ENCODE results near the gene TANGO6.
"Not testable (repeated sequence)": the region's sequence is repeated elsewhere in the genome, so short reads cannot be mapped to it uniquely, and the experiment has no call there.

The TANGO6 gene

DNA sequence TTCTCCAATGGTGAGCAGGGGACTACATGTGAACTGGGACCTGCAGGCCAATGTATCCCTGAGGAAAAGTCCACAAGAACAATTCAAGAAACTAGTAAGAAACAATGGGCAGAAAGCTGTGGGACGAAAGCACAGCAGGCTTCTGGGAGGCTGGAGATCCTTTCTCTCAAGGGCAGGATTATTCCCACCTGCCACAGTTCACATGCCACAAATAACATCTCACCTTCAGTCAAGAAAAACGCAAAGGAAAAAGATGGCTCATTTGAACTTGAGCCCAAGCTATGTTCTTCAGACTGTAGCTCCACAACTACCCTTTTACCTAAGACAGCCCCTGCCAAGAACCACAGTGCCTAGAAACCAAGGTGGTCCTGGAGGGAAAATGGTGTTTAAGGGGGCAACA, 275.1 kb downstream of the TANGO6 start:
- DNase-seq (ENCODE audit: low spot score) = no peak

- DNase-seq (ENCODE audit: low spot score) = no peak
These were observed 275.7 kb downstream of the TANGO6 start for GRCh38 chr16:69118994-69119393.

GRCh38 chr16:69119536-69119935, 276.2 kb downstream of the TANGO6 start:
- no peak for DNase-seq (ENCODE audit: low spot score)

DNA sequence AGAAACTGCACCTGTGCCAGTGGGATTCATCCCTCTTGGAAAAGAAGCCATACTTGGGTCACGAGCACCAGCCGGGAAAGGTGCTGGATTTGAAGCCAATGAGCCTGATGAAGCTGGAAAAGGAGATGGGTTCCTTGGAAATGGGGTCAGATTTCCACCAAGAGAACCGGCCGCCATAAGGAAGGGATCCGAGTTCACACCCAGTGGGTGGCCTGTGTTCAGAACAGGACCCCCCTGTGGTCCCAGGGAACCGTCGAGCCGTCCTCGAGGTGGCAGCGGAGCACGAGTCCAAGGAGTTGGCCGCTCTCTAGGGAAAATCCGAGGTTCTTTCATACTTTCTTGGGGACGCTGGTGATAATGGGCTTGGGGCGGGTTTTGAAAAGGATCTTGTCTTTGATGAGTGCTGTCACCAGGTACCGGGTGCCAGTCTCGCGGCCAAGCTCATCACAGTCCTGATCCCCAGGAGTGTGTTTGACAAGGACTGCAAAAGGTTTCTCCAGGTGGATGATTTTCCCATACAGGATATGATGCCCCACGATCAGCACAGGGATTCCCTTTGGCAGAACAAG, 276.8 kb downstream of the TANGO6 start:
- no peak for DNase-seq (ENCODE audit: low spot score)

GRCh38 chr16:69123910-69124309, 280.6 kb downstream of the TANGO6 start:
- peak; percentile 57 for DNase-seq (ENCODE audit: low spot score)

GRCh38 chr16:69124406-69124805, 281.1 kb downstream of the TANGO6 start:
- DNase-seq (ENCODE audit: low spot score) = not testable (repeated sequence)

- DNase-seq (ENCODE audit: low spot score) = not testable (repeated sequence)
These were observed 281.6 kb downstream of the TANGO6 start for GRCh38 chr16:69124961-69125360.

- no peak for DNase-seq (ENCODE audit: low spot score)
These were observed 282.9 kb downstream of the TANGO6 start for GRCh38 chr16:69126221-69126620.

GRCh38 chr16:69126801-69127200, 283.5 kb downstream of the TANGO6 start:
- not testable (repeated sequence) for DNase-seq (ENCODE audit: low spot score)

- no peak for DNase-seq (ENCODE audit: low spot score)
These were observed 284.7 kb downstream of the TANGO6 start for GRCh38 chr16:69127966-69128510.

- DNase-seq (ENCODE audit: low spot score) = no peak
These were observed 287.1 kb downstream of the TANGO6 start for GRCh38 chr16:69130461-69130860.

DNA sequence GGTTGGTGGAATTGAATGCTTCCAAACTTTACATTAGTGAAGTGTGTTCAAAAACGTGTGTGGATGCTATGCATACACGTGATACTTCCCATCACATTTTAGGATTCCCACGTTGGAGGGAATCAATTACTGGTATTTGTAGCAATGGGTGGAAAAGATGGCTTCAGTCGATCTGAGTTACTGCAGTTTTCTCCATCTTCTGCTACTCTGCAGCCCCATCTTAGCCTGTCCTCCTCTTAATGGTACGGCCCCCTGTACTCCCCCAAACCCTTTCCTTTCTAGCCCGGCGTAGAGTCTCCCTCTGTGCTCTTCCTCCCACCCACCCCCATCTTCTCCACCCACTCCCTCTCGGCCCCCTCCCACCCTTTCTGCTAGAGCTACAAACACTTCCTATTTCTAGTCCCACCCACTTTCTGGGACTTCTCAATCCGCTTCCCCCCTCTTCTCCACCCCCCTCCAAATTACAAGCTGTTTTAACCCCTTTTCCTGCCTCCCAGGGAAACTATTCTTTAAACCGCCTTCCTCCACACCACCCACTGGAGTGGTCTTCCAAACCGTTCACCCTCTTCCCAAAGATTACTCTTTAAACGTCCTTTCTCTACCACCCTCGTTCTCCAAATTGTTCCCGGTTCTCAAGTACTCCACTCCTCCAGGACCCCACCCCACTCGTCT, 288.0 kb downstream of the TANGO6 start:
- no peak for DNase-seq (ENCODE audit: low spot score)

GRCh38 chr16:69131839-69132423, 288.6 kb downstream of the TANGO6 start:
- DNase-seq (ENCODE audit: low spot score) = peak; percentile 93

DNA sequence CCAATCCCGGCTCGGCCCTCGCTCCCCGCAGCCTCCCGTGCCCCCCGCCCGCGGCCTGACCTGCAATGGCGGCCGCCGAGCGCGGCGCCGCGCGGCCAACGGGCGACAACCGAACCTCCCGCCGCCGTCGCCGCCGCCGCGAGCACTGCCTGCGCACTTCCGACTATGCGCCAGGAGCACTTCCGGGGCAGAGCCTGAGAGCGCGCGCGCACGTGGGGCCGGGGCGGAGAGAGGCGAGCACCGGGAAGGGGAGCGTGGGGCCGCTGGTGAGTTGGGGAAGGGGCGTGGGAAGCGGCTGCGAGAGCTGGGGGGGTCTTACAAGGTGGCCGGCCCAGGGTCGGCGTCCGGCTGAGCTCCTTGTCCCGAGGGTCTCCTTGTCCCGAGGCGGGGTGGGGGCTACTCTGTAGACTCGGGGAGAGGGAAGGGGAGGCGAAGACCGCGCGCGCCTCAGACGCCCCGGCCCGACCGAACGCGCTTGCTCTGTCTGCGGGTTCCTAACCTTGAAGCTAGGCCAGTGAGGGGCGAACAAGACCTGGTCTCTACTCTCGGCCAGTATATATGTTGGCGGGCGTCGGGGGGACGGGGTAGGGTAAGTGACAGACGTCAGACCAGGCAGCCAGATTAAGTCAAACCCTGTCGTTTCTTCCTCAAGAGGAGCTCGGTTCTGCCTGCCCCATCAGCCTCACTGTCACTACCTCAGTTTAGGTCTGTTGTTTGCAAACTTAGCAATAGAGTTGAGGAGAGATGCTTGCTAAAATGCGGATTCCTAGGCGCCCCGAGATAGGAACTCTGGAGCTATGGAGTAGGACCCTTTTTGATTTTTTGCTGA, 289.3 kb downstream of the TANGO6 start, which contains the start of the genes CHTF8 and UTP4:
Gene CHTF8, minus strand, starts transcription at position 165 of the 829 bp plus-strand sequence. CDS start 11,130 bp downstream, outside the sequence.
Gene UTP4, plus strand, starts transcription at position 226 of the 829 bp plus-strand sequence. CDS start 811 bp downstream, outside the sequence.
- DNase-seq (ENCODE audit: low spot score) = no peak

GRCh38 chr16:69133373-69133954, 290.1 kb downstream of the TANGO6 start:
- no peak for DNase-seq (ENCODE audit: low spot score)
